A549 (cell line): ENCODE results near the gene NDUFS2. TPM values are rescaled to one million over a fixed set of nuclear protein-coding genes. Genes with fewer than 3 reads are reported as not detected.

Source experiments
- ATAC-seq, 2 experiments: fragments of 200-7000 bp in 1 of 2; fragments of >200 bp in 1 of 2; cut with Nextera tagmentation in 1 of 2; cut with Tn5 transposase in 1 of 2; 3 replicates each; pipeline versions ENCODE4 v1.8.0 to v1.9.1; 2018 to 2020; ENCODE audit warnings: mild to moderate bottlenecking in 1 of 2, moderate library complexity in 1 of 2
- CTCF ChIA-PET: fragments of 300-600 bp; sonication (Branson Sonifier 250); formaldehyde crosslinking; extraction: SDS; loops from one replicate; lab custom pipeline; 2021; ENCODE audit warnings: antibody characterized with exemption, inconsistent platforms; lab: Yijun Ruan, JAX
- POLR2A ChIA-PET: fragments of 350-600 bp; formaldehyde crosslinking; extraction: SDS; loops from one replicate; lab custom pipeline; 2021; ENCODE audit warnings: antibody characterized with exemption, inconsistent platforms; lab: Yijun Ruan, JAX
- DNase-seq, 2 experiments: peaks; one replicate each; pipeline versions ENCODE4 v3.0.0 to v3.0.0-alpha.2; 2011 to 2016; ENCODE audit warnings: low read depth in 1 of 2, low spot score in 1 of 2
- FAIRE-seq: peaks from 2 replicates; lab custom pipeline; 2011; peaks lifted over from hg19 to GRCh38; lab: Jason Lieb, UNC
- H3K27ac ChIP-seq, 2 experiments: fragments of >200 bp; sonication (Bioruptor Twin); formaldehyde crosslinking; 3 replicates each; pipeline ENCODE4 v1.5.1; 2016 to 2017
- H3K4me1 ChIP-seq: fragments of >200 bp; sonication (Bioruptor Twin); formaldehyde crosslinking; 3 replicates; pipeline ENCODE4 v1.6.1; 2016
- H3K4me2 ChIP-seq: fragments of >200 bp; sonication (Bioruptor Twin); formaldehyde crosslinking; 3 replicates; pipeline ENCODE4 v1.6.1; 2016
- H3K4me3 ChIP-seq: fragments of >200 bp; sonication (Bioruptor Twin); formaldehyde crosslinking; 3 replicates; pipeline ENCODE4 v1.5.1; 2016
- H3K9me3 ChIP-seq: fragments of >200 bp; sonication (Bioruptor Twin); formaldehyde crosslinking; 3 replicates; pipeline ENCODE4 v1.6.1; 2016
- CBX2 ChIP-seq: fragments of 200-600 bp; sonication (generic); IDR thresholded peaks from 2 replicates; pipeline ENCODE4 v1.6.1; 2016; ENCODE audit warnings: low read depth, mild to moderate bottlenecking, borderline replicate concordance
- CBX8 ChIP-seq: fragments of 200-600 bp; sonication (generic); IDR thresholded peaks from 2 replicates; pipeline ENCODE4 v1.6.1; 2016
- CHD2 ChIP-seq: fragments of 150-350 bp; IDR thresholded peaks from 2 replicates; pipeline ENCODE4 v1.6.1; 2014; ENCODE audit warnings: low read length; ENCODE audit not compliant: partially characterized antibody
- EHF ChIP-seq: fragments of 250-450 bp; sonication (Bioruptor Pico); IDR thresholded peaks from 2 replicates; pipeline ENCODE4 v1.5.0; 2020; ENCODE audit warnings: mild to moderate bottlenecking
- ESRRA ChIP-seq: fragments of 150-350 bp; IDR thresholded peaks from 2 replicates; pipeline ENCODE4 v1.6.1; 2014; ENCODE audit warnings: mild to moderate bottlenecking, low read length, borderline replicate concordance
- JUNB ChIP-seq: fragments of >200 bp; sonication (Bioruptor Twin); formaldehyde crosslinking; IDR thresholded peaks from 2 replicates; pipeline ENCODE4 v1.6.1; 2016
- NPAS2 ChIP-seq: fragments of 250-450 bp; sonication (Bioruptor Pico); IDR thresholded peaks from 2 replicates; pipeline ENCODE4 v1.8.0; 2022; ENCODE audit warnings: mild to moderate bottlenecking, moderate library complexity, borderline replicate concordance
- RAD21 ChIP-seq, 2 experiments: fragments of >200 bp in 1 of 2; sonication (Bioruptor Twin) in 1 of 2; formaldehyde crosslinking in 1 of 2; IDR thresholded peaks in 1 of 2; conservative IDR thresholded peaks in 1 of 2; 2 replicates in 1 of 2; 3 replicates in 1 of 2; pipeline ENCODE4 v1.6.1; 2012 to 2018; ENCODE audit warnings: inconsistent platforms in 1 of 2
- RCOR1 ChIP-seq: fragments of 150-350 bp; IDR thresholded peaks from 2 replicates; pipeline ENCODE4 v1.6.1; 2014; ENCODE audit warnings: antibody characterized with exemption, low read length, low read depth
- SMC3 ChIP-seq: fragments of >200 bp; sonication (Bioruptor Twin); formaldehyde crosslinking; IDR thresholded peaks from 3 replicates; pipeline ENCODE4 v1.6.1; 2018; ENCODE audit warnings: inconsistent platforms
- SREBF2 ChIP-seq: fragments of 450-650 bp; IDR thresholded peaks from 2 replicates; pipeline ENCODE4 v1.6.1; 2014; ENCODE audit warnings: mild to moderate bottlenecking, moderate library complexity
- TFCP2L1 ChIP-seq: fragments of 250-450 bp; sonication (Bioruptor Pico); IDR thresholded peaks from 2 replicates; pipeline ENCODE4 v1.5.0; 2021; ENCODE audit warnings: mild to moderate bottlenecking
- TP53 ChIP-seq: fragments of 250-450 bp; sonication (Bioruptor Pico); IDR thresholded peaks from 2 replicates; pipeline ENCODE4 v1.5.0; 2021; ENCODE audit warnings: mild to moderate bottlenecking, moderate library complexity
- ZC3H11A ChIP-seq: fragments of 450-650 bp; IDR thresholded peaks from 2 replicates; pipeline ENCODE4 v1.6.1; 2014; ENCODE audit warnings: antibody characterized with exemption, mild to moderate bottlenecking
- ZFP36 ChIP-seq: fragments of 450-650 bp; IDR thresholded peaks from 2 replicates; pipeline ENCODE4 v1.6.1; 2014; ENCODE audit warnings: borderline replicate concordance; ENCODE audit not compliant: partially characterized antibody
- WGBS: methylation state at CpG from one replicate; pipeline ENCODE4 v1.1.6; 2017; ENCODE audit errors: missing lambda C conversion rate; 5-methylcytosine and 5-hydroxymethylcytosine counted together
- polyA plus RNA-seq, 4 experiments: library from polyadenylated mRNA; depleted of rRNA in 3 of 4; stranded (reverse); fragments of >200 nt; fragmentation: RNase III in 1 of 4; extraction: RNeasy Plus Mini Kit Qiagen cat#74134 plus additional on column Dnase treatment in 1 of 4; gene quantifications; 2 replicates in 3 of 4; 3 replicates in 1 of 4; pipeline ENCODE4 v1.2.3, GENCODE V29; 2011 to 2017
- TF ChIP-seq, protein P1 (sequence below): IDR thresholded peaks from 2 replicates; pipeline ENCODE4 v1.6.1; 2012
- TF ChIP-seq, protein P2 (sequence below): fragments of >200 bp; sonication (Bioruptor Twin); formaldehyde crosslinking; IDR thresholded peaks from 3 replicates; pipeline ENCODE4 v1.5.1; 2016
- TF ChIP-seq, protein P3 (sequence below): IDR thresholded peaks from 2 replicates; pipeline ENCODE4 v1.6.1; 2012; ENCODE audit warnings: low read depth, borderline replicate concordance

NDUFS2 gene
- polyA plus RNA-seq, 2 of the 4 experiments (the other 2 are of a cell fraction), result 142 to 144 TPM

DNA sequence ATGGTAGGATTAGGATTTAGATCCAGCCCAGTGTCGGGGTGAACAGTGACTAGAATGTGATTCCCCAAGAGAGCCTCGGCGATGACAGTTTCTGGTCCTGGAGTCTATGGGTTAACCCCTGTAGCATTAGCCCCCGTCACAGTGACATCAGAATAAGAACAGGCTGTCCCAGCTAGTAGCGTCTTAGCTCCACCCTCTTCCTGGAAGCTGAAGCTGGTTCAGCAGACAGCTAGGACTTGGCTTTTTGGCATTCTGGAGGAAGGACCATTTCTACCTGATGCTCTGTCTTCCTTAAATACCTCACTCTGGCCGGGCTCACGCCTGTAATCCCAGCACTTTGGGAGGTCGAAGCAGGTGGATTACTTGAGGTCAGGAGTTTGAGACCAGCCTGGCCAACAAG lies 5.0 kb downstream of the NDUFS2 start (continued):
- TF ChIP-seq, protein P1, sequence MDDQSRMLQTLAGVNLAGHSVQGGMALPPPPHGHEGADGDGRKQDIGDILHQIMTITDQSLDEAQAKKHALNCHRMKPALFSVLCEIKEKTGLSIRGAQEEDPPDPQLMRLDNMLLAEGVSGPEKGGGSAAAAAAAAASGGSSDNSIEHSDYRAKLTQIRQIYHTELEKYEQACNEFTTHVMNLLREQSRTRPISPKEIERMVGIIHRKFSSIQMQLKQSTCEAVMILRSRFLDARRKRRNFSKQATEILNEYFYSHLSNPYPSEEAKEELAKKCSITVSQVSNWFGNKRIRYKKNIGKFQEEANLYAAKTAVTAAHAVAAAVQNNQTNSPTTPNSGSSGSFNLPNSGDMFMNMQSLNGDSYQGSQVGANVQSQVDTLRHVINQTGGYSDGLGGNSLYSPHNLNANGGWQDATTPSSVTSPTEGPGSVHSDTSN, result no peak
- TF ChIP-seq ZFP36 (no peak), CHD2 (no peak), CBX8 (no peak), TP53 (CRISPR knock-in tag) (no peak)
- TF ChIP-seq, all 56 proteins: peak for 0

DNA sequence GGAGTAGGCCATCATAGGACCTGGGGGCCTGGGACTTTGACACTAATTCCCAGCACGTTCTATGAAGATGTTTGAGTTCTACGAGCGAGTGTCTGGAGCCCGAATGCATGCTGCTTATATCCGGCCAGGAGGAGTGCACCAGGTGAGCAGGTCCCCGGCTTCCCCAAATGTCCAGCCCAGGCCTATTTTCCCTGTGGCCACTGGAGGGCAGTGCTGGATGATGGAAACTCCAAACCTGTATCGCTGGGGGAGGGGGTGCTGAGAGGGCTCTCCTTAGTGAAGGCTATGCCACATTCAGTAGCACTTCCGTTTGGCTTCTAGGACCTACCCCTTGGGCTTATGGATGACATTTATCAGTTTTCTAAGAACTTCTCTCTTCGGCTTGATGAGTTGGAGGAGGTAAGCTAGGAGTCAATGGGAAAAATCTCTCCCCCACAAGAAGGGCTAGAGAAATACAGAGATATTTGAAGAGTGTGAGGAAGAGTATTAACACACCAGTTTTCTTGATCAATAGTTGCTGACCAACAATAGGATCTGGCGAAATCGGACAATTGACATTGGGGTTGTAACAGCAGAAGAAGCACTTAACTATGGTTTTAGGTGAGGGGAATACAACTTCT lies 7.7 kb downstream of the NDUFS2 start:
- FAIRE-seq, result no peak
- H3K4me1 ChIP-seq, result 0 out of 3 replicates have a peak, but pooled peaks cover 3% of the 10 kb centered on the region
- no peak for TF ChIP-seq ZC3H11A
- TF ChIP-seq SMC3, result peak; percentile 71
- peak; percentile 78 to 79 for TF ChIP-seq RAD21 (conservative IDR thresholded peaks at IDR 0.05 in 1 of 2, IDR thresholded peaks at IDR 0.05 in 1 of 2)
- TF ChIP-seq, protein P2, sequence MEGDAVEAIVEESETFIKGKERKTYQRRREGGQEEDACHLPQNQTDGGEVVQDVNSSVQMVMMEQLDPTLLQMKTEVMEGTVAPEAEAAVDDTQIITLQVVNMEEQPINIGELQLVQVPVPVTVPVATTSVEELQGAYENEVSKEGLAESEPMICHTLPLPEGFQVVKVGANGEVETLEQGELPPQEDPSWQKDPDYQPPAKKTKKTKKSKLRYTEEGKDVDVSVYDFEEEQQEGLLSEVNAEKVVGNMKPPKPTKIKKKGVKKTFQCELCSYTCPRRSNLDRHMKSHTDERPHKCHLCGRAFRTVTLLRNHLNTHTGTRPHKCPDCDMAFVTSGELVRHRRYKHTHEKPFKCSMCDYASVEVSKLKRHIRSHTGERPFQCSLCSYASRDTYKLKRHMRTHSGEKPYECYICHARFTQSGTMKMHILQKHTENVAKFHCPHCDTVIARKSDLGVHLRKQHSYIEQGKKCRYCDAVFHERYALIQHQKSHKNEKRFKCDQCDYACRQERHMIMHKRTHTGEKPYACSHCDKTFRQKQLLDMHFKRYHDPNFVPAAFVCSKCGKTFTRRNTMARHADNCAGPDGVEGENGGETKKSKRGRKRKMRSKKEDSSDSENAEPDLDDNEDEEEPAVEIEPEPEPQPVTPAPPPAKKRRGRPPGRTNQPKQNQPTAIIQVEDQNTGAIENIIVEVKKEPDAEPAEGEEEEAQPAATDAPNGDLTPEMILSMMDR, result peak; percentile 83
- TF ChIP-seq, all 56 proteins: peak for 3
- 25% methylated on average over 11 of the region's 11 CpGs for WGBS
- Histone ChIP-seq H3K4me2 (no peak overlapping the region), H3K27ac (no peak overlapping the region), H3K9me3 (no peaks in the 10 kb centered on the region), H3K4me3 (no peak overlapping the region)
- DNase-seq (peak; percentile 77 to 90), ATAC-seq (peak; percentile 95 to 98)
- ChIA-PET POLR2A (interaction anchor here (1.2 to 3.1 kb wide), 2 partner anchors 8 to 16 kb away, joined by 5 to 10 read pairs; partner anchors contain the start of genes NDUFS2 and TOMM40L), CTCF (interaction anchor here (0.6 to 18.8 kb wide), 12 partner anchors 8 to 174 kb away, joined by 3 to 319 read pairs (median 6); partner anchors contain the start of genes APOA2, FCER1G, NDUFS2 and TOMM40L)

DNA sequence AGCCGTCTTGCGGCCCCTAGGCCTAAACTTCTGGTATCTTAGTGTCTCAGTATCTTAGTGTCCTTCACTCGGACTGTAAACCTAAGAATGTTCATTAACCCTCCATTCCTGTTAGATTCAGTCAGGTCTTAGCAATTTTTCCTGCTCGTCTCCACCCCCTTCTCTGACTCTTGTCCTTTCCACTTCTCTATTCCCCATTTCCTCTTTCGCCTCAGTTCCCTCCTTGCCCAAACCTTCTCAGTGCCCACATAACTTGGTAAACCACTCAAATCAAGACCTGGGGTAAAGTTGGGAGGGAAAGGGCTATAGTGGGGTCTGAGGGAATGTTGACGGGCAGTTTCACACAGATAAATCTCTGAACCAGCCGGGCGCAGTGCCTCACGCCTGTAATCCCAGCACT lies 12.2 kb downstream of the NDUFS2 start:
- no peak overlapping the region for H3K27ac ChIP-seq
- ATAC-seq, result no peak
- WGBS, result 93% methylated on average over 9 of the region's 9 CpGs
- no peak for TF ChIP-seq EHF
- no peak for TF ChIP-seq TFCP2L1 (CRISPR knock-in tag)
- no peak for TF ChIP-seq NPAS2 (CRISPR knock-in tag)
- TF ChIP-seq SREBF2, result no peak
- TF ChIP-seq RCOR1, result no peak
- TF ChIP-seq JUNB, result no peak
- no peak for TF ChIP-seq CBX2
- TF ChIP-seq, protein P3, sequence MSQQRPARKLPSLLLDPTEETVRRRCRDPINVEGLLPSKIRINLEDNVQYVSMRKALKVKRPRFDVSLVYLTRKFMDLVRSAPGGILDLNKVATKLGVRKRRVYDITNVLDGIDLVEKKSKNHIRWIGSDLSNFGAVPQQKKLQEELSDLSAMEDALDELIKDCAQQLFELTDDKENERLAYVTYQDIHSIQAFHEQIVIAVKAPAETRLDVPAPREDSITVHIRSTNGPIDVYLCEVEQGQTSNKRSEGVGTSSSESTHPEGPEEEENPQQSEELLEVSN, result no peak
- TF ChIP-seq ESRRA, result no peak
- H3K4me3 ChIP-seq, result no peak overlapping the region
- H3K4me2 ChIP-seq, result no peak overlapping the region
- FAIRE-seq, result no peak
- no peaks in the 10 kb centered on the region for H3K9me3 ChIP-seq
- POLR2A ChIA-PET, result no interaction called here
- 0 out of 3 replicates have a peak, but pooled peaks cover 3% of the 10 kb centered on the region for H3K4me1 ChIP-seq
- no peak for DNase-seq
- CTCF ChIA-PET, result interaction anchor here (7.3 to 20.1 kb wide), 2 partner anchors 7 to 14 kb away, joined by 66 to 319 read pairs; partner anchors contain the start of genes NDUFS2 and TOMM40L
